Suppressor macrophage treated with lipopolysaccharide for 4 hours (primary cell): ENCODE data around the gene DNAH3.
"Not testable (repeated sequence)": the region's sequence is repeated elsewhere in the genome, so short reads cannot be mapped to it uniquely, and the experiment has no call there.

Experiments used
- DNase-seq: peaks from one replicate; pipeline ENCODE4 v3.0.0-alpha.2; 2020

The DNAH3 gene, protein sequence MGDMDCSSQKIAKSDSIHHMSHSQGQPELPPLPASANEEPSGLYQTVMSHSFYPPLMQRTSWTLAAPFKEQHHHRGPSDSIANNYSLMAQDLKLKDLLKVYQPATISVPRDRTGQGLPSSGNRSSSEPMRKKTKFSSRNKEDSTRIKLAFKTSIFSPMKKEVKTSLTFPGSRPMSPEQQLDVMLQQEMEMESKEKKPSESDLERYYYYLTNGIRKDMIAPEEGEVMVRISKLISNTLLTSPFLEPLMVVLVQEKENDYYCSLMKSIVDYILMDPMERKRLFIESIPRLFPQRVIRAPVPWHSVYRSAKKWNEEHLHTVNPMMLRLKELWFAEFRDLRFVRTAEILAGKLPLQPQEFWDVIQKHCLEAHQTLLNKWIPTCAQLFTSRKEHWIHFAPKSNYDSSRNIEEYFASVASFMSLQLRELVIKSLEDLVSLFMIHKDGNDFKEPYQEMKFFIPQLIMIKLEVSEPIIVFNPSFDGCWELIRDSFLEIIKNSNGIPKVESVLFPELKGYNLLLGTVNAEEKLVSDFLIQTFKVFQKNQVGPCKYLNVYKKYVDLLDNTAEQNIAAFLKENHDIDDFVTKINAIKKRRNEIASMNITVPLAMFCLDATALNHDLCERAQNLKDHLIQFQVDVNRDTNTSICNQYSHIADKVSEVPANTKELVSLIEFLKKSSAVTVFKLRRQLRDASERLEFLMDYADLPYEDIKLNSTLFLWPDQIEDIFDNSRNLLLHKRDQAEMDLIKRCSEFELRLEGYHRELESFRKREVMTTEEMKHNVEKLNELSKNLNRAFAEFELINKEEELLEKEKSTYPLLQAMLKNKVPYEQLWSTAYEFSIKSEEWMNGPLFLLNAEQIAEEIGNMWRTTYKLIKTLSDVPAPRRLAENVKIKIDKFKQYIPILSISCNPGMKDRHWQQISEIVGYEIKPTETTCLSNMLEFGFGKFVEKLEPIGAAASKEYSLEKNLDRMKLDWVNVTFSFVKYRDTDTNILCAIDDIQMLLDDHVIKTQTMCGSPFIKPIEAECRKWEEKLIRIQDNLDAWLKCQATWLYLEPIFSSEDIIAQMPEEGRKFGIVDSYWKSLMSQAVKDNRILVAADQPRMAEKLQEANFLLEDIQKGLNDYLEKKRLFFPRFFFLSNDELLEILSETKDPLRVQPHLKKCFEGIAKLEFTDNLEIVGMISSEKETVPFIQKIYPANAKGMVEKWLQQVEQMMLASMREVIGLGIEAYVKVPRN (N-terminal part only)

DNA sequence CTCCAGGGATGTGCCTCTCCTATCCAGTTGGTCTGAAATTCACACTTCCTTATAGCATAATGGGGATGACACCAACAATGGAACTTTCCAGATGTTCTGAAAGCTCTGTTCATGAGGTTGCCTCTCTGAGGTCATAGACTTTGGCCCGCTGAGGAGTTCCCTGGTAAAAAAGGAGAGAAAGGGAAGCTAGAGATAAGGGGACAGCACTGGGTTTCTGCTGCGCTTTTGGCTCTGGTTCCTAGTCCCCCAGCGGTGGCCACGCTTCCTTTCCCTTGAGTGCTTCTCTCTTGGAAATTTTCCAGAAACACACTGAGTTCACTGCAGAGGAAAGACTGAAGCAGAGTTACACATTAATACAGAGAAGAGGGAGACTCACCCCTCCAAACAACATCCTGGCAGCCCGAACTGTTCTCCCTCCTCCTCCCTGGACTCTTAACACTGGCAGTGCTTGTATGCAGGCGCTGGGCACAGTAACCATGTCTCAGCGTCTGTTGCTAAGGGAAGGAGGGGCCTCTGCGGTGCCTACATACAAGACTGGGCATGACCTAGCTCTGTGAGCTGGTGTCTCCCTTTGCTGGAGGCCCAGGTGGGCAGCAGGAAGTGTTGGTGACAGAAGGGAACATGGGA lies at the start of gene DNAH3:
Gene DNAH3, minus strand, starts transcription at position 472 of the 627 bp plus-strand sequence. CDS start 527 bp downstream, outside the sequence.
- DNase-seq: peak; percentile 46

- DNase-seq: no peak
Measured at GRCh38 chr16:21199607-21200218, 49.1 kb upstream of the DNAH3 start.

- DNase-seq: no peak
Measured at GRCh38 chr16:21197621-21198020, 47.0 kb upstream of the DNAH3 start.

DNA sequence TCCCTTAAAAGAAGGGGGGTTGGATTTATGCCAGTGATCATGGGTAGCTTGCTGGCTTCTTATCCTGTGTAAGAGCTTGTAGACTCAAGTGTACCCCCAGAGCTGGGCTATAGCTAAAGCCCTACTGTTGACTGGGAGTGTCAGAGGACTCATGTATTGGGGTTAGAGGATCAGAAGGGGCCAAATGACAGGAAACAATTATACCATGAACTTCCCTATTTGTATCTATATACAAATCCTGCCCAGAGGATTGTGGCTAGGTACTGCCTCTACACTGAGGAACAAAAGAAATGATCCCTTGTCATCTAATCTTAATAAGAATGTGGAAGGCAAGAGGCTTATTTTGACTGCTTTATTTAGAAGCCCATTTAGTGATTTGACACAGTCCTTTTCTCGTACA lies 46.5 kb upstream of the DNAH3 start:
- no peak for DNase-seq

DNA sequence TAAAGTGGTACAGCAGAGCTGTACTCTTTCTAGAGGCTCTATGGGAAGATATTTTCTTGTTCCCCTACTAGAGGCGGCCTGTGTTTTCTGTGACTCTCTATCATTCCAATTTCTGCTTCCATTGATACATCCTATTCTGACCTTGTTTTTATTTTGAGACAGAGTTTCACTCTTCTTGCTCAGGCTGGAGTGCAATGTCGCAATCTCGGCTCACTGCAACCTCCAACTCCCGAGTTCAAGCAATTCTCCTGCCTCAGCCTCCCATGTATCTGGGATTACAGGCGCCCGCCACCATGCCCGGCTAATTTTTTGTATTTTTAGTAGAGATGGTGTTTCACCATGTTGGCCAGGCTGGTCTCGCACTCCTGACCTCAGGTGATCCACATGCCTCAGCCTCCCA lies 44.7 kb upstream of the DNAH3 start:
- DNase-seq: not testable (repeated sequence)

- DNase-seq: no peak
Measured at GRCh38 chr16:21194771-21195301, 44.2 kb upstream of the DNAH3 start.

DNA sequence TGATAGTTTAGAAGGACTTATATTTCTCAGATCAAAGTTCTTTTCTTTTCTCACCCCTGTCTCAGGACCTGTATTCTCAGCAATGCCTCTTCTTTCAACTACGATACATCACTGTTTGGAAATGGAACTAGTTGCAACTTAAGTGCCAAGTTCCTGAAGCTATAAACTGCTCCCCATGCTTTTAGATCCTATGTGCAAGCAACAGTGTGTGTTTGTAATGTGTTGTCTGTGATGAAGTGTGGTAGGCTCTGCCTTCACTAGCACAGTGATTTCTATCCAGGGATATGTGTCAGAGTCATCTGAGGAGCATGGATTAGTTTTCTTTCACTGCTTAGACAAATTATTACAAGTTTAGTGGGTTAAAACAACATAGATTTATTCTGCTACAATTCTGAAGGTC lies 42.3 kb upstream of the DNAH3 start:
- DNase-seq: no peak

GRCh38 chr16:21190599-21190998 lies 40.0 kb upstream of the DNAH3 start:
- no peak for DNase-seq

GRCh38 chr16:21190013-21190412 lies 39.4 kb upstream of the DNAH3 start:
- no peak for DNase-seq

DNA sequence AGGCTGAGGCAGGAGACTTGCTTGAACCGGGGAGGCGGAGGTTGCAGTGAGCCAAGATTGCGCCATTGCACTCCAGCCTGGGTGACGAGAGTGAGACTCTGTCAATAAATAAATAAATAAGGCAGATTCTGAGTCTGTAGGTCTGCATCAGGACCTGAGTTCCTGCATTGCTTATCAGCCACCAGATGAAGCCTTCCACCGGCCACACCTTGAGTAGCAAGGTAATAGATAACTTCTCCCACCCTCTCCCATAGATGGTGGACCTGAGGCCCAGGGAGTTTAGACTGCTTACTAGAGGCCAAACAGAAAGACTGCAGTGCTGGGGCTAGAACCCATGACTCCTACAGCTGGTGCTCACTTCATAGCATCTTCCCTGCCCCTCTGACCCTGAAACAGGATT lies 38.7 kb upstream of the DNAH3 start:
- no peak for DNase-seq

GRCh38 chr16:21186326-21186691 lies 35.7 kb upstream of the DNAH3 start:
- DNase-seq: no peak

DNA sequence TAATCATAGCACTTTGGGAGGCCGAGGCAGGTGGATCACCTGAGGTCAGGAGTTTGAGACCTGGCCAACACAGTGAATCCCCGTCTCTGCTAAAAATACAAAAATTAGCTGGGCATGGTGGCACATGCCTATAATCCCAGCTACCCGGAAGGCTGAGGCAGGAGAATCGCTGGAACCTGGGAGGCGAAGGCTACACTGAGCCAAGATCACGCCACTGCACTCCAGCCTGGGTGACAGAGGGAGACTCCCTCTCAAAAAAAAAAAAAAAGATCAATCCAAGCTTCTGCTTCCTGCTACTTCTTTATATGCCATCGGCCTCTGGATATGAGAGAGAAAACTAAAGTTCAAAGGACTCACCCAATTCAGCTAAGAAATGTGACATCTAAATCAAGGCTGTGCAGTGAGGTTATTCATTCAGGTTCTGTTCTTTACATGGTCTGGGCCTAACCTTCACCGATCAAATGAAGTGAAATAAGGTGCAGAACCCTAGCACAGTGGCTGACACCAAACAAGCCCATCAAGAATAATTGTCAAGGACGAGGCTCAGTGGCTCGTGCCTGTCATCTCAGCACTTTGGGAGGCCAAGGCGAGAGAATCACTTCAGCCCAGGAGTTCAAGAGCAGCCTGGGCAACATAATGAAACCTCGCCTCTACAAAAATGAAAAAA lies 35.1 kb upstream of the DNAH3 start:
- DNase-seq: no peak

DNA sequence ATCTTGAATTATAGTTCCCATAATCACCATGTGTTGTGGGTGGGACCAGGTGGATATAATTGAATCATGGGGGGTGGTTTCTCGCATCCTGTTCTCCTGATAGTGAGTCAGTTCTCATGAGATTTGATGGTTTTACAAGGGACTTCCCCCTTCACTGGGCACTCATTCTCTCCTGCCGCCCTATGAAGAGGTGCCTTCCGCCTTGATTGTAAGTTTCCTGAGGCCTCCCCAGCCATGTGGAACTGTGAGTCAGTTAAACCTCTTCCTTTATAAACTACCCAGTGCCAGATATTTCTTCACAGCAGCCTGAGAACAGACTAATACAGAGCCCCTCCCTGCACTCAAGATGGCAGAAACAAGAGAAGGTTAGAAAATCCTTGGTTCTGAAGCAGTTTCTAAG lies 34.2 kb upstream of the DNAH3 start:
- peak; percentile 19 for DNase-seq

GRCh38 chr16:21183995-21184394 lies 33.3 kb upstream of the DNAH3 start:
- no peak for DNase-seq

DNA sequence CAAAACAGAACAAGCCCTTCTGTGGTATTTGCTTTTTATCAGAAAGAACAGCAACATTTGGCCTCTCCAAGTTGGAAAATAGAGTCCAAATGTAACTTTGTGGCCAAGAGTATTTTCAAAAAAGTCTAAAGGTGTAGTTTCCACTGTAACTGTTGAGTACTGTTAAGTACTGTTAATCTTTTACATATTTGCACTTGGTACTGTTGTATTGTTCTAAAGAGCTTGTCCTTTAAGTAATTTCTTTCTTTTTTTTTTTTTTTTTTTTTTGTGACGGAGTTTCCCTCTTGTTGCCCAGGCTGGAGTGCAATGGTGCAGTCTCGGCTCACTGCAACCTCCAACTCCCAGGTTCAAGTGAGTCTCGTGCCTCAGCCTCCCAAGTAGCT lies 29.3 kb upstream of the DNAH3 start:
- no peak for DNase-seq

- no peak for DNase-seq
Measured at GRCh38 chr16:21179126-21179982, 28.7 kb upstream of the DNAH3 start.

DNA sequence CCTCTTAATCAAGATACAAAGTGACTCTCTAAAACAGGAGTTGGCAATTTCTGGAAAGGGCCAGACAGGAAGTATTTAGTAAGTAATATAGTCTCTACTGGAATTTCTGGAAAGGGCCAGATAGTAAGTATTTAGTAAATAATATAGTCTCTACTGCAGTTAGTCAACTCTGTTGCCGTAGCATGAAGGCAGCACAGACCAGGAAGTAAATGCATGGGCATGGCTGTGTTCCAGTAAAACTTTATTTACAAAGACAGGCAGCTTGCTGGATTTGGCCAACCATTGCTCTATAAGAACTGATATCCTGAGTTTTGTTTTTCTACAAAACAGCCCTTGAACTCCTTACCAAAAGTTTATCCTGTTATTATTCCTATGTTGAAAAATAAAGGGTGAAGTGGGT lies 24.8 kb upstream of the DNAH3 start:
- DNase-seq: no peak

- DNase-seq: no peak
Measured at GRCh38 chr16:21172650-21173049, 22.0 kb upstream of the DNAH3 start.

DNA sequence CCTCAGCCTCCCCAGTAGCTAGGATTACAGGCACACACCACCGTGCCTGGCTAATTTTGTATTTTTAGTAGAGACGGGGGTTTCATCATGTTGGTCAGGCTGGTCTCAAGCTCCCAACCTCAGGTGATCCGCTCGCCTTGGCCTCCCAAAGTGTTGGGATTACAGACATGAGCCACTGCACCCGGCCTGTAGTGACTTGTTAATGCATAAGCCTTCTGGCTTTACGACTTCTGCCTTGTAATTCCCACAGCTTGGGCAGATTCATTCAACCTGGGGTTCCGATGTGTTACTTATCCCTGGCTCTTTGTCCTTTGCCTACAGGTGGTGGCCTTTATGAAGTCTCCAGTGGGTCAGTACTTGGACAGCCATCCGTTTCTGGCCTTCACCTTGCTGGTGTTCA lies 19.5 kb upstream of the DNAH3 start:
- DNase-seq: not testable (repeated sequence)

DNA sequence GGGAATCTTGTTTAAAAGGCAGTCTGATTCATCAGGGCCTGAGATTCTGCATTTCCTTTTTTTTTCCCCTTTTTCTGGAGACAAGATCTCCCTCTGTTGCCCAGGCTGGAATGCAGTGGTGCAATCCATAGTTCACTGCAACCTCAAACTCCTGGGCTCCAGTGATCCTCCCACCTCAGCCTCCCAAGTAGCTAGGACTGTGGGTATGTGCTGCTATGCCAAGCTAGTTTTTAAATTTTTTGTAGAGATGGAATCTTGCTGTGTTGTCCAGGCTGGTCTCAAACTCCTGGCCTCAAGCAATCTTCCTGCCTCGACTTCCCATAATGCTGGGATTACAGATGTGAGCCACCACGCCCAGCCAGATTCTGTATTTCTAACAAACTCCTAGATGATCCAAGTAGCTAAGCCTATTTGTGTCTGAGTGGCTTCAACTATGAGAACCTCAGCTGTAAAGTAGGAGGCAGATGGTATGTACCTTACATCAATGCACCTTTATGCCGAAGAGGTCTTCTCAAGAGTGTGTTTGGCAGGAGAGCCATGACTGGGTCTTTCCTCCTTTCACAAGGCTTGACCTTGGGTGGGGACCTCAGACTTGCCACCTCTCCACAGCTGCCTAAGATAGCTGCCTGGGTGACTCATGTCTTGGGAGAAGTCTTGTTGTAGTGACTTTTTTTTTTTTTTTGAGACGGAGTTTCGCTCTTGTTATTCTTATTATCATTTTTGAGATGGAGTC lies 18.8 kb upstream of the DNAH3 start:
- no peak for DNase-seq
